GM18505 (cell line): ENCODE measurements around the gene SORD.

Experiments
- ATAC-seq: cut with Tn5 transposase; IDR thresholded peaks from one replicate; pipeline ENCODE4 v1.9.1; 2021; ENCODE audit not compliant: unreplicated experiment
- POLR2A ChIP-seq: IDR thresholded peaks from 4 replicates; pipeline ENCODE4 v1.6.1; 2011; ENCODE audit warnings: borderline replicate concordance; ENCODE audit not compliant: insufficient read depth, insufficient read length; ENCODE audit errors: extremely low read depth

The SORD gene

GRCh38 chr15:45121706-45122417, 98.9 kb downstream of the SORD start:
- ATAC-seq, result no peak
- TF ChIP-seq POLR2A, result no peak

- TF ChIP-seq POLR2A, result no peak
- ATAC-seq, result no peak
Observed at GRCh38 chr15:45122719-45123118, 99.7 kb downstream of the SORD start.

GRCh38 chr15:45123397-45123796, 100.4 kb downstream of the SORD start:
- TF ChIP-seq POLR2A, result no peak
- ATAC-seq, result no peak

GRCh38 chr15:45126535-45127158, 103.7 kb downstream of the SORD start:
- no peak for TF ChIP-seq POLR2A
- no peak for ATAC-seq
